Measurements from ENCODE around the gene TSHZ2. TPM values are rescaled to one million over a fixed set of nuclear protein-coding genes. Genes with fewer than 3 reads are reported as not detected.

TSHZ2 gene
- polyA plus RNA-seq, 10 donors, result 7.9 to 20.4 (median 14.0) TPM

- no peak for DNase-seq
Observed at GRCh38 chr20:53274365-53274764, 302.2 kb downstream of the TSHZ2 start.

- DNase-seq, result no peak
Observed at GRCh38 chr20:53274807-53275206, 302.6 kb downstream of the TSHZ2 start.

GRCh38 chr20:53276143-53276542, 304.0 kb downstream of the TSHZ2 start:
- peak; percentile 43 to 54 (median 51) for DNase-seq

GRCh38 chr20:53278555-53278954, 306.4 kb downstream of the TSHZ2 start:
- no peak for DNase-seq

GRCh38 chr20:53279735-53280134, 307.6 kb downstream of the TSHZ2 start:
- no peak for DNase-seq

- DNase-seq, result no peak
Observed at GRCh38 chr20:53281557-53282117, 309.5 kb downstream of the TSHZ2 start.

GRCh38 chr20:53282217-53282955, 310.2 kb downstream of the TSHZ2 start:
- DNase-seq, result no peak

- DNase-seq, result no peak
Observed at GRCh38 chr20:53283011-53283410, 310.9 kb downstream of the TSHZ2 start.

GRCh38 chr20:53283597-53283996, 311.4 kb downstream of the TSHZ2 start:
- no peak for DNase-seq

GRCh38 chr20:53284256-53284655, 312.1 kb downstream of the TSHZ2 start:
- no peak for DNase-seq

GRCh38 chr20:53284696-53285095, 312.5 kb downstream of the TSHZ2 start:
- no peak for DNase-seq

GRCh38 chr20:53287357-53288042, 315.3 kb downstream of the TSHZ2 start:
- DNase-seq, result no peak

GRCh38 chr20:53291548-53291947, 319.4 kb downstream of the TSHZ2 start:
- no peak for DNase-seq

GRCh38 chr20:53292347-53292746, 320.2 kb downstream of the TSHZ2 start:
- no peak for DNase-seq

GRCh38 chr20:53294804-53295203, 322.6 kb downstream of the TSHZ2 start:
- no peak for DNase-seq

GRCh38 chr20:53296025-53296424, 323.9 kb downstream of the TSHZ2 start:
- no peak for DNase-seq

GRCh38 chr20:53296451-53297153, 324.4 kb downstream of the TSHZ2 start:
- DNase-seq, result no peak

GRCh38 chr20:53297154-53297529, 325.0 kb downstream of the TSHZ2 start:
- no peak for DNase-seq

GRCh38 chr20:53298260-53298659, 326.1 kb downstream of the TSHZ2 start:
- DNase-seq, result no peak

GRCh38 chr20:53298911-53299310, 326.8 kb downstream of the TSHZ2 start:
- DNase-seq, result no peak

GRCh38 chr20:53299831-53300230, 327.7 kb downstream of the TSHZ2 start:
- no peak for DNase-seq

GRCh38 chr20:53301869-53302268, 329.7 kb downstream of the TSHZ2 start:
- no peak for DNase-seq

All from muscle of back (tissue), 11 donors.